Right lung (tissue), 5 donors: ENCODE measurements around the gene GALNT13. TPM values are rescaled to one million over a fixed set of nuclear protein-coding genes. Genes with fewer than 3 reads are reported as not detected.

ENCODE experiments used
- DNase-seq, 2 donors: peaks; one replicate each; pipeline ENCODE4 v3.0.0-alpha.2; 2013
- polyA plus RNA-seq, 5 donors: library from polyadenylated mRNA; unstranded; fragments of 120-200 nt; gene quantifications; one replicate each; pipeline versions ENCODE4 v1.2.1 to v1.2.3, GENCODE V29; 2013; ENCODE audit warnings: inconsistent platforms in 1 of 5, low replicate concordance in 1 of 5; ENCODE audit not compliant: insufficient read length in 5 of 5, insufficient read depth in 1 of 5

The GALNT13 gene
- polyA plus RNA-seq, 5 donors, result 3.5 to 31.8 (median 6.8) TPM

GRCh38 chr2:154097833-154098398 lies 226.2 kb downstream of the GALNT13 start:
- no peak for DNase-seq

GRCh38 chr2:154120706-154121105 lies 249.0 kb downstream of the GALNT13 start:
- DNase-seq, result no peak

GRCh38 chr2:154125891-154126290 lies 254.2 kb downstream of the GALNT13 start:
- no peak for DNase-seq

GRCh38 chr2:154130821-154131220 lies 259.1 kb downstream of the GALNT13 start:
- no peak for DNase-seq

DNA sequence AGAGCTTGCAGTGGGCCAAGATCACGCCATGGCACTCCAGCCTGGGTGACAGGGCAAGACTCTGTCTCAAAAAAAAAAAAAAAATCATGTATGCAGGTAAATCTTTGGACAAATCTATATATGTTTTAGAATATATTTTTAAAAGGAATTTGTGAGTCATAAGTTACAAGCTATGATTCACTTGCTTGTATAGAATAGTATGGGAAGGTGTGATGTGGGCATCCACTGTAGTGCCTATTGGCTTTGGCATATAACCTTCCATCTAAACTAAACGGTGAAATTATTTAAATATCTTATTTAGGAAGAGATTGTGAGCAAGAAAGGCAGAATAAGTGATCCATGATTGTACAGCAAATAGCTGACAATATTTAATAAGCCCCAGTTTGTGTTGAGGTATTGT lies 261.1 kb downstream of the GALNT13 start:
- DNase-seq, result no peak

GRCh38 chr2:154133823-154134222 lies 262.1 kb downstream of the GALNT13 start:
- DNase-seq, result no peak

DNA sequence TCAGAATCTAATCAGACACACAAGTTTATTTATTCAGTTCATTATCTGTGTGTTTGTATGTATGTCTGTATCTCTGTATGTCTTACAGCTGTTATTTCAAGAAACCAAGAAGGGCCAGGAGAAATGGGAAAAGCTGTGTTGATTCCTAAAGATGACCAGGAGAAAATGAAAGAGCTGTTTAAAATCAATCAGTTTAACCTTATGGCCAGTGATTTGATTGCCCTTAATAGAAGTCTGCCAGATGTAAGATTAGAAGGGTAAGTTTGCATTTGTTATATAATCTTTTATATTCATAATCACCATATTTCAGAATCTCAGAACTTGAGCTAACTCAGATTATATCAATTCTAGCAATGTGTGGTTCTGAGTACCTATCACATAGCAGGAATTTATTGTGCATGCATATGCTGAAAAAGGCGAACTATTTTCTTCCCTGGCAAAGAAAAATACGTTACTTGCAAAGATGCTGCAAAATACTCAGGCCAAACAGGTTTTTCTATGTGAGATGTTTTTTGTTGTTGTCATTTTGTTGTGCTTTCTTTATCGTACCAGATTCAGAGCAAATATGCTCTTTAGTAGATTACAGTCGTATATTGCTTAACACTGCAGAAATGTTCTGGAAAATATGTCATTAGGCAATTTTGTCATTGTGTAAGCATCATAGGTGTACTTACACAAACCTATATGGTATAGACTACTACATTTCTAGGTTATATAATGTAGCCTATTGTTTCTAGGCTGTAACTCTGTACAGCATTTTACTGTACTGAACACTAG lies 268.7 kb downstream of the GALNT13 start:
- DNase-seq, result no peak

GRCh38 chr2:154142480-154142879 lies 270.8 kb downstream of the GALNT13 start:
- peak in 1 of 2 donors; percentile 6 for DNase-seq

- no peak for DNase-seq
Measured at GRCh38 chr2:154143105-154143504, 271.4 kb downstream of the GALNT13 start.

GRCh38 chr2:154158101-154158500 lies 286.4 kb downstream of the GALNT13 start:
- no peak for DNase-seq

DNA sequence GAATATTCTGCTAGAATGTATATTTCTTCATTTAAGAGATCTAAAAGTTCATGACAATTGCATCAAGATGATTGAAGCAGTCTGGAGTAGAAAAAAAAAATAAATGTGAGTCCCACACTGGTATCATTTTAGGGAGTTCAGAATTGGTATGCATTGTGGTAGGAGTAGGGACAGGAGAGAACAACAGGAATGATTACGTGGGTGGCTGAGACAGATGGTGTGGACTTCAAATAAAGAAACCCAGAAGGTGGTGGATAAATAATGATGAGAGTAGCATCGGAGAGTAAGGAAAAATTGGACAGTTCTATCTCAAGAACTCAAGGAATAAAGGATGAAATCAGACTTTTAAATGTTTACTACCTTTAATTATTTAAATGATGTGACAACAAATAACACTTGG lies 289.6 kb downstream of the GALNT13 start:
- DNase-seq, result no peak

- no peak for DNase-seq
Measured at GRCh38 chr2:154170400-154170799, 298.7 kb downstream of the GALNT13 start.

GRCh38 chr2:154173164-154173563 lies 301.4 kb downstream of the GALNT13 start:
- DNase-seq, result no peak

GRCh38 chr2:154173919-154174318 lies 302.2 kb downstream of the GALNT13 start:
- no peak for DNase-seq

DNA sequence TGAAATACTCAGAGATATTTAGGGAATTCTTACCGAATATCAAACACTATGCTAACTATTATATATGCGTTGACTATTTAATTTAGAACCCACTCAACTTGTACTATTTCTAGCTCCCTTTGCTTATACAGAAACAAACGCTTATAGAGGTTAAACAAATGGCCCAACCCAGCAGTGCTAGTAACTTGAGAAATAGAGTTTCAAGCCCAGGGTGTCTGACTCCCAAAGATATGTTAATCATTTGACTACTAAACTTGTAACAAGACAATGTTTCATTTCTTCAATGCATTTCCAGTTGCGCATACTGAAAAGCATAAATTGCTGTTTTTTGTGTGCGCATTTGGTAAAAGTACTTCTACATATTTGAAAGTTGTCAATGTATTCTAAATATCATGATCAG lies 310.3 kb downstream of the GALNT13 start:
- no peak for DNase-seq

GRCh38 chr2:154187948-154188347 lies 316.2 kb downstream of the GALNT13 start:
- no peak for DNase-seq

DNA sequence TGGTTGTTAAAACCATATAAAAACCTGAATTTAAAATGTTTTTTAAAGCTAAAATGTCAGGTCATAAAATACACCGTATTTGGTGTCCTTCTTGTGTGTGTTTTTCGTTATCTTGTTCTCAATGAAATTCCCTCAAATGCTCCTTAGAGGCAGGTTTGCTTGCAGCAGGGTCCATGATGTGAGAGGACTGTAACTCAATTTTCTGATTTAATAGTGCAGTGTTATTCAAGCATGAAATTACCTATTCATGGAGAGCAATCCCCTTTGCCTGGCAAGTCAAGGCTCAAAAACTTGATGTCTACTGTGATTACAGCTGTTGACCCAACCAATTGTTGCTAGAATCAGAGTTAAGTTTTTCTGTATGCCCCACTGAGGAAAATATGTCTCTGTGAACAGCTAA lies 318.2 kb downstream of the GALNT13 start:
- DNase-seq, result no peak

DNA sequence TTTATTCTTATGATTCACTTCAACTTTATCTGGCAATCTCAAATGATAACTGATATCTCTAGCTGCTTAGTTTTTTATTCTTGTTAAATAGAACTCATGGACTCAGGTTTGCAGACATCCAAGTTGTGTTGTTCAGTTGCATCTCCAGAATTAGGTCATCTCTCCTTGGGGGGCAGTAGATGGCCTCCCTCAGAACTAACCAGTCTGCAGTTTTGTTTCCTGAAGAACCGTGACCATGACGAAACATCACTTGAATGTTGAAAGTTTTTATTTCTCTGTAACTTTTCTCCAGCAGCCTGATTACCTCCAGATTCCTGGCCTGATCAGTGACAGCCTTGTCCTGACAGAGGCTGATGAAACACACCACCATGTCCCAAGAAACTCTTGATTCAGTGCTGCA lies 321.5 kb downstream of the GALNT13 start:
- no peak for DNase-seq

- no peak for DNase-seq
Measured at GRCh38 chr2:154194909-154195643, 323.4 kb downstream of the GALNT13 start.

DNA sequence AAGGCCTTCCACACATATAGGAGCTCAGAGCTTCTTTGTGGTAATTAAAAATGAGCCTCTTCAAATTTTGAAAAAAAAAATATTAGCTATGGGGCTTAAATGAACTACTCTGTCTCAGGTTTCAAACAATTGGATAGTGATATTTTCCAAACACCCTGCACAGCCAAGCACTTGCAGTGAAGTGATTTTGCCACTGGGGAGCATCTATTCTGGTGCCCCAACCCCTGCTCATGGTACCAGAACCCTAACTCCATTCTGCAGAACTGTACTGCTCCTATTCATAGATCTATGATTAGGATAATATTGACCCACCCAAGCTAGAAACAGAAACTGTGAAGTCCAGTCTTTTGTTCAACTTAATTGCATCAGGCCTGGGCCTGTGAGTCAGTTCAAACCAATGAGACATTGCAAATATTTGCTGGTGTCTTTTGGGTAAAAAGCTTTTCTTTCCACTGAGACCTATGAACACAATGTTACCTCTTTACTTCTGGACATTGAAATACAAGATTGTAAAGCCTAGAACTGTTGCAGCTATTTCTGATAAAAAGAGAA lies 324.0 kb downstream of the GALNT13 start:
- no peak for DNase-seq

GRCh38 chr2:154198866-154199265 lies 327.1 kb downstream of the GALNT13 start:
- no peak for DNase-seq

GRCh38 chr2:154203206-154203605 lies 331.5 kb downstream of the GALNT13 start:
- no peak for DNase-seq

- no peak for DNase-seq
Measured at GRCh38 chr2:154203902-154204301, 332.2 kb downstream of the GALNT13 start.
